IPS DF 19.7 (cell line): ENCODE results near the gene MLPH.

Source experiments
- DNase-seq: peaks from one replicate; pipeline ENCODE4 v3.0.0-alpha.2; 2013; ENCODE audit warnings: low read depth, low spot score

Gene MLPH

GRCh38 chr2:237603049-237603717 is 116.1 kb downstream of the MLPH start:
- DNase-seq: no peak

- DNase-seq: no peak
Measured at GRCh38 chr2:237603718-237604362, 116.8 kb downstream of the MLPH start.

DNA sequence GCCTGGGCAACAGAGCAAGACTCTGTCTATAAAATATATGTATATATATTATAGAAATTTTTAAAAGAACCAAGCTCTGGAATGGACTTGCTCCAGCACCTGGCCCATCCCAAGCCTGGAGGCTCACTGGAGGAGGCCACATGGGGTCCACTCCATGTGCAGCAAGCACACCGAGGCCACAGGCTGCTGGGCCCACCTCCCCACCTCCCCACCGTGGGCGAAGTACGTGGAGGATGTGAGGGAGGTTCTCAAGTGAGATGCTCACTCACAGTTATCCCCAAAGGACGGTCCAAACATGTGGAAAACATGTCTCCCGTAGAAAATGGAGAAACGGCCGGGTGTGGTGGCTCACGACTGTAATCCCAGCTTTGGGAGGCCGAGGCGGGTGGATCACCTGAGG is 117.3 kb downstream of the MLPH start:
- DNase-seq: no peak
